BLaER1 treated with 17β-estradiol and CSF1 and Interleukin-3, amounts not matched to agents 10 nM and 100 nM (cell line): ENCODE measurements around the gene CLPTM1.

Experiments used
- H3K27ac ChIP-seq, 11 experiments: shearing (Covaris generic); formaldehyde crosslinking; 2 replicates each; pipeline ENCODE4 v1.8.1; 2022
- H3K27me3 ChIP-seq, 11 experiments: shearing (Covaris generic); formaldehyde crosslinking; 2 replicates each; pipeline ENCODE4 v1.8.1; 2022
- H3K36me3 ChIP-seq, 11 experiments: shearing (Covaris generic); formaldehyde crosslinking; 2 replicates each; pipeline ENCODE4 v1.8.1; 2022
- H3K4me1 ChIP-seq, 10 experiments: shearing (Covaris generic); formaldehyde crosslinking; 2 replicates each; pipeline ENCODE4 v1.8.1; 2022
- H3K4me2 ChIP-seq, 11 experiments: shearing (Covaris generic); formaldehyde crosslinking; 2 replicates each; pipeline ENCODE4 v1.8.1; 2022
- H3K4me3 ChIP-seq, 10 experiments: shearing (Covaris generic); formaldehyde crosslinking; 2 replicates each; pipeline ENCODE4 v1.8.1; 2022
- H3K9ac ChIP-seq, 11 experiments: shearing (Covaris generic); formaldehyde crosslinking; 2 replicates each; pipeline ENCODE4 v1.8.1; 2022
- H3K9me3 ChIP-seq, 11 experiments: shearing (Covaris generic); formaldehyde crosslinking; replicated peaks in 1 of 11; 2 replicates each; pipeline ENCODE4 v1.8.1; 2022
- H4K20me1 ChIP-seq, 11 experiments: shearing (Covaris generic); formaldehyde crosslinking; 2 replicates each; pipeline ENCODE4 v1.8.1; 2022
- Cebpa-rat ChIP-seq, 11 experiments: shearing (Covaris generic); IDR thresholded peaks; 2 replicates each; pipeline ENCODE4 v1.8.1; 2022

Gene CLPTM1

DNA sequence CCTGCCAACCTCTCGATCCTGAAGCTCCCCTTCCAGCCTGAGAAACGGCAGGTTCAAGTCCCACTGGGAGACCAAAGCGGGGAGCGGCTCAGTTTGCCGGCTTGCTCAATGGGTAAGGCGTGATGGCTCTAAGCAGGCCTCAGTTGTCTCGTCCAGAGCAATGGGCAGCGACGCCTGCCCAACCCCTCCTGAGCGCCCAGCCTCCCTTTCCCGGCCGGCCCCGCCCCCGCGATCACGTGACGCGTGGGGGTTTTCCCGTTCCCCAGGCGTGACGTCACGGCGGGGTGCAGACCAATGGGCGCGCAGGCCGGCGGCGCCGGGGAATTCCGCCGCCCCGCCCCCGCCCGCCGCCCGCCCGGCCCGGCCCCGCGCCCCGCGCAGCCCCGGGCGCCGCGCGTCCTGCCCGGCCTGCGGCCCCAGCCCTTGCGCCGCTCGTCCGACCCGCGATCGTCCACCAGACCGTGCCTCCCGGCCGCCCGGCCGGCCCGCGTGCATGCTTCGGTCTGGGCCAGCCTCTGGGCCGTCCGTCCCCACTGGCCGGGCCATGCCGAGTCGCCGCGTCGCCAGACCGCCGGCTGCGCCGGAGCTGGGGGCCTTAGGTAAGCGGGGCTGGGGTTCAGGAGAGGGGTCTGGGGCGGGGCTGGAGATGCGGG, 46.0 kb downstream of the CLPTM1 start, which contains the start of gene RELB:
TSS of gene RELB (plus strand) at position 378 of the 653 bp plus-strand sequence. CDS start at position 494, 116 bp downstream.
- Histone ChIP-seq H3K4me1 (peaks cover 13 to 21% (median 17%) of the 10 kb centered on the region in 10 experiments; a peak in 19 of 20 replicates), H3K4me2 (peak within 1 kb of the TSS; percentile 73 to 96 (median 90)), H4K20me1 (peaks cover 0 to 28% (median 9%) of the 10 kb centered on the region in 11 experiments; a peak in 13 of 22 replicates), H3K9ac (peak within 1 kb of the TSS; percentile 88 to 100 (median 95)), H3K27me3 (no peaks in the 10 kb centered on the region), H3K27ac (peak within 1 kb of the TSS; percentile 89 to 100 (median 92)), H3K36me3 (peaks cover 0 to 37% (median 27%) of the 10 kb centered on the region in 11 experiments; a peak in 13 of 22 replicates), H3K9me3 (no peaks in the 10 kb centered on the region), H3K4me3 (peak within 1 kb of the TSS; percentile 71 to 87 (median 80))
- no peak for TF ChIP-seq Cebpa-rat (IDR thresholded peaks at IDR 0.05)

GRCh38 chr19:45003485-45003884, 48.3 kb downstream of the CLPTM1 start:
- no peak overlapping the region for H3K4me3 ChIP-seq
- peaks cover 13 to 38% (median 26%) of the 10 kb centered on the region in 10 experiments; a peak in 19 of 20 replicates for H3K4me1 ChIP-seq
- H3K36me3 ChIP-seq: peaks cover 8 to 59% (median 38%) of the 10 kb centered on the region in 11 experiments; a peak in 19 of 22 replicates
- H3K9ac ChIP-seq: no peak overlapping the region
- no peaks in the 10 kb centered on the region for H3K27me3 ChIP-seq
- no peaks in the 10 kb centered on the region for H3K9me3 ChIP-seq
- H3K27ac ChIP-seq: no peak overlapping the region
- H4K20me1 ChIP-seq: peaks cover 0 to 42% (median 10%) of the 10 kb centered on the region in 11 experiments; a peak in 13 of 22 replicates
- no peak overlapping the region for H3K4me2 ChIP-seq
- no peak for TF ChIP-seq Cebpa-rat (IDR thresholded peaks at IDR 0.05)

- no peak overlapping the region for H3K9ac ChIP-seq
- no peak for TF ChIP-seq Cebpa-rat (IDR thresholded peaks at IDR 0.05)
- no peak overlapping the region for H3K4me2 ChIP-seq
- no peaks in the 10 kb centered on the region for H3K9me3 ChIP-seq
- peaks cover 0 to 62% (median 19%) of the 10 kb centered on the region in 11 experiments; a peak in 13 of 22 replicates for H4K20me1 ChIP-seq
- H3K27ac ChIP-seq: peak overlapping the region in 1 of 11 experiments; percentile 35; a peak in 1 of 22 replicates
- H3K4me3 ChIP-seq: no peak overlapping the region
- H3K36me3 ChIP-seq: peaks cover 8 to 80% (median 39%) of the 10 kb centered on the region in 11 experiments; a peak in 19 of 22 replicates
- peaks cover 22 to 40% (median 29%) of the 10 kb centered on the region in 10 experiments for H3K4me1 ChIP-seq
- no peaks in the 10 kb centered on the region for H3K27me3 ChIP-seq
Measured at GRCh38 chr19:45005787-45006186, 50.6 kb downstream of the CLPTM1 start.

GRCh38 chr19:45008552-45008951, 53.4 kb downstream of the CLPTM1 start:
- Histone ChIP-seq H3K27me3 (no peaks in the 10 kb centered on the region), H3K27ac (no peak overlapping the region), H3K36me3 (peaks cover 20 to 97% (median 52%) of the 10 kb centered on the region in 11 experiments), H3K4me1 (peaks cover 11 to 28% (median 18%) of the 10 kb centered on the region in 10 experiments; a peak in 19 of 20 replicates), H3K4me3 (no peak overlapping the region), H3K4me2 (no peak overlapping the region), H3K9me3 (no peaks in the 10 kb centered on the region), H4K20me1 (peaks cover 0 to 59% (median 9%) of the 10 kb centered on the region in 11 experiments; a peak in 8 of 22 replicates), H3K9ac (no peak overlapping the region)
- no peak for TF ChIP-seq Cebpa-rat (IDR thresholded peaks at IDR 0.05)

GRCh38 chr19:45009625-45010255, 54.6 kb downstream of the CLPTM1 start:
- peaks cover 24 to 97% (median 51%) of the 10 kb centered on the region in 11 experiments for H3K36me3 ChIP-seq
- H3K9me3 ChIP-seq: no peaks in the 10 kb centered on the region
- no peaks in the 10 kb centered on the region for H3K27me3 ChIP-seq
- peak overlapping the region in 7 of 11 experiments; percentile 3 to 45 (median 17); a peak in 11 of 22 replicates for H3K4me2 ChIP-seq
- H3K9ac ChIP-seq: 0 out of 22 replicates have a peak overlapping the region, but pooled peaks of 2 of the 11 experiments have one; percentile 2 to 9
- H4K20me1 ChIP-seq: peaks cover 0 to 51% (median 9%) of the 10 kb centered on the region in 11 experiments; a peak in 8 of 22 replicates
- no peak overlapping the region for H3K27ac ChIP-seq
- no peak overlapping the region for H3K4me3 ChIP-seq
- H3K4me1 ChIP-seq: peaks cover 11 to 28% (median 18%) of the 10 kb centered on the region in 10 experiments; a peak in 19 of 20 replicates
- TF ChIP-seq Cebpa-rat (IDR thresholded peaks at IDR 0.05): no peak

DNA sequence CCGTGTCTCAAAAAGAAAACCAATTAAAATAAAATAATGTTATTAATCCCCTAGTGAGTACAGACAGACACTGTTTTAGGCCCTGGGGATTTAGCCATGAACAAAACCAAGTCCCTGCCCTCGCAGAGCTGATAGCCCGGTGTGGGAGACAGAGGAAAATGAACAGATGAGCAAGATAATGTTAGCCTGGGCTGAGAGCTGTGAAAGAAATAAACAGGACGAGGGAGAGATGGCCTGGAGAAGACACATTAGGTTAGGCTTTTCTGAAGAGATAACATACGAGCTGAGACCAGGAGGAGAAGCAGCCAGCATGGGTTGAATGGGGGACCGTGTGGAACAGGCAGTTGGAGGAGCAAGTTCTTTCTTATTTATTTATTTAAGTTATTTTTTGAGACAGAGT, 55.1 kb downstream of the CLPTM1 start:
- Histone ChIP-seq H3K4me2 (peak overlapping the region in 7 of 11 experiments; percentile 3 to 45 (median 17); a peak in 10 of 22 replicates), H3K4me1 (peaks cover 11 to 28% (median 18%) of the 10 kb centered on the region in 10 experiments), H3K9ac (peak overlapping the region in 5 of 11 experiments; percentile 2 to 40 (median 24); a peak in 2 of 22 replicates), H3K9me3 (no peaks in the 10 kb centered on the region), H3K4me3 (no peak overlapping the region), H3K27ac (peak overlapping the region in 3 of 11 experiments; percentile 20 to 48 (median 39); a peak in 4 of 22 replicates), H3K36me3 (peaks cover 28 to 97% (median 51%) of the 10 kb centered on the region in 11 experiments), H4K20me1 (peaks cover 0 to 47% (median 9%) of the 10 kb centered on the region in 11 experiments; a peak in 8 of 22 replicates), H3K27me3 (no peaks in the 10 kb centered on the region)
- TF ChIP-seq Cebpa-rat (IDR thresholded peaks at IDR 0.05): no peak

GRCh38 chr19:45011959-45012358, 56.8 kb downstream of the CLPTM1 start:
- TF ChIP-seq Cebpa-rat (IDR thresholded peaks at IDR 0.05): no peak
- no peaks in the 10 kb centered on the region for H3K27me3 ChIP-seq
- no peak overlapping the region for H3K27ac ChIP-seq
- no peaks in the 10 kb centered on the region for H3K9me3 ChIP-seq
- H3K36me3 ChIP-seq: peaks cover 29 to 98% (median 46%) of the 10 kb centered on the region in 11 experiments
- H3K4me3 ChIP-seq: no peak overlapping the region
- peaks cover 5 to 27% (median 20%) of the 10 kb centered on the region in 10 experiments for H3K4me1 ChIP-seq
- no peak overlapping the region for H3K4me2 ChIP-seq
- H3K9ac ChIP-seq: no peak overlapping the region
- H4K20me1 ChIP-seq: peaks cover 0 to 48% (median 9%) of the 10 kb centered on the region in 11 experiments; a peak in 9 of 22 replicates

- TF ChIP-seq Cebpa-rat (IDR thresholded peaks at IDR 0.05): no peak
- peaks cover 29 to 97% (median 47%) of the 10 kb centered on the region in 11 experiments for H3K36me3 ChIP-seq
- no peaks in the 10 kb centered on the region for H3K27me3 ChIP-seq
- H4K20me1 ChIP-seq: peaks cover 0 to 28% (median 0%) of the 10 kb centered on the region in 11 experiments; a peak in 5 of 22 replicates
- no peak overlapping the region for H3K4me3 ChIP-seq
- H3K4me1 ChIP-seq: peaks cover 0 to 14% (median 4%) of the 10 kb centered on the region in 10 experiments; a peak in 7 of 20 replicates
- H3K4me2 ChIP-seq: peak overlapping the region in 5 of 11 experiments; percentile 2 to 30 (median 12); a peak in 6 of 22 replicates
- H3K27ac ChIP-seq: peak overlapping the region in 5 of 11 experiments; percentile 1 to 44 (median 34); a peak in 6 of 22 replicates
- no peaks in the 10 kb centered on the region for H3K9me3 ChIP-seq
- H3K9ac ChIP-seq: peak overlapping the region in 5 of 11 experiments; percentile 0 to 47 (median 29); a peak in 8 of 22 replicates
Measured at GRCh38 chr19:45016388-45017314, 61.5 kb downstream of the CLPTM1 start.
